ENCODE results near the gene HOXD10.

DNA sequence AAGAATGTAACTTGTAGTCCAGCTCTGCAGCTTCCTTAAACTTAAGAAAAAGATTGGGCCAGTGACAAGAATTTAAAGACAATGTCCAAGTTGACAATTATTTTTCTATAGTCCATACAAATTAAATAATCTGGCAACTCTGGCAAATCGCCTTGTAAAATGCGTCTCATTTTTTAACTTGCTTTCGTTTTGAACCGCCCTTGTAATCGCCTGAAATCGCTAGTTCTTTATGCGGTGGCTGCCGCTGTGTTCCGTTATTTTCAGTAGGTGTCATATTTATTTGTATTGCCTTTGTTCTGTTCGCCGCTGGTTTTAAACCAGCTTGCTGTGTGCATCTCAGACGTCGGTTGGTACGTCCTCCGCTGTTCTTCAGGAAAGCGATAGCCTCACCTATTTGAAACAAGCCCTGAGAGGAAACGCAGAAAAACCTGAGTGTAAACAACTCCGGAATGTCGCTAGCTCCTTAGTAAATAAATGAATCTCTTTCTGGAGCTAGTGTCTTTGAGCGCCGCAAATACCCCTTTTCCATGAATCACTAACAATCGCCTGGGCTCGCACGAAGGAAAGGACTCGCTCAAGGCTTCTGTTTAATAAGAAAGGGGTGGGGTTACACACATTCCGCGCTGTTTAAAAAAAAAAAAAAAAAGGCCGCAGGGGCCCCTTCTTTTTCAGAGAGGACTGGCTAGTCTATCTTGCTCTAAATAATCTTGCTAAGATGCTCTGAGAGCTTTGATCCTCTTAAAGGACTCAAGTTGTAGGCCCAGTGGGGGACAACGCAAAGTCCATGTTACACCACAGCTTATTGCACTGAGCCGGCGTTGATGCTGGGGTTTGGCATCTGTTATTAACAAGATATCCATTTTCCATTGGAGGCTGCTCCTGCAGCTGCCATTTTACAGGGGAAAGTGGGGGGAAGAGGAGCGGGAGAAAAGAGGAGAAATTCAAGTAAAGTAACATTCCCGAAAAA, 15.9 kb downstream of the HOXD10 start:
- no peak for TF ChIP-seq POLR2A (IDR thresholded peaks at IDR 0.05; ENCODE audit: low read depth, low read length)
- no peak for TF ChIP-seq TAF1 (IDR thresholded peaks at IDR 0.05; ENCODE audit: borderline replicate concordance, low read depth, low read length)

All from GM12892 (cell line).